ENCODE measurements around the gene TNS3.
"Not testable (repeated sequence)": the region's sequence is repeated elsewhere in the genome, so short reads cannot be mapped to it uniquely, and the experiment has no call there.

TNS3 gene

GRCh38 chr7:47448971-47449370, 132.9 kb downstream of the TNS3 start:
- Histone ChIP-seq H3K4me3 (ENCODE audit: low read length) (no peak overlapping the region), H3K36me3 (ENCODE audit: insufficient read depth, low read length) (peaks cover 12% of the 10 kb centered on the region), H3K4me1 (ENCODE audit: control insufficient read depth, insufficient read depth, low read length) (peaks cover 86% of the 10 kb centered on the region), H3K9ac (ENCODE audit: low read depth, low read length) (no peak overlapping the region), H3K9me3 (replicated peaks; ENCODE audit: low read length) (no peaks in the 10 kb centered on the region), H3K4me2 (ENCODE audit: low read length) (peak overlapping the region; percentile 0), H3K27me3 (ENCODE audit: control insufficient read depth, insufficient read depth, low read length) (no peaks in the 10 kb centered on the region)

- Histone ChIP-seq H3K36me3 (ENCODE audit: insufficient read depth, low read length) (peaks cover 12% of the 10 kb centered on the region), H3K27me3 (ENCODE audit: control insufficient read depth, insufficient read depth, low read length) (no peaks in the 10 kb centered on the region), H3K9ac (ENCODE audit: low read depth, low read length) (no peak overlapping the region), H3K9me3 (replicated peaks; ENCODE audit: low read length) (no peaks in the 10 kb centered on the region), H3K4me3 (ENCODE audit: low read length) (no peak overlapping the region), H3K4me2 (ENCODE audit: low read length) (no peak overlapping the region), H3K4me1 (ENCODE audit: control insufficient read depth, insufficient read depth, low read length) (peaks cover 80% of the 10 kb centered on the region)
These were observed 134.1 kb downstream of the TNS3 start for GRCh38 chr7:47447621-47448349.

- Histone ChIP-seq H3K4me2 (ENCODE audit: low read length) (peak overlapping the region; percentile 46), H3K27me3 (ENCODE audit: control insufficient read depth, insufficient read depth, low read length) (no peaks in the 10 kb centered on the region), H3K4me3 (ENCODE audit: low read length) (no peak overlapping the region), H3K9ac (ENCODE audit: low read depth, low read length) (peak overlapping the region; percentile 33), H3K36me3 (ENCODE audit: insufficient read depth, low read length) (peaks cover 12% of the 10 kb centered on the region), H3K9me3 (replicated peaks; ENCODE audit: low read length) (no peaks in the 10 kb centered on the region), H3K4me1 (ENCODE audit: control insufficient read depth, insufficient read depth, low read length) (peaks cover 80% of the 10 kb centered on the region)
These were observed 134.9 kb downstream of the TNS3 start for GRCh38 chr7:47446871-47447466.

GRCh38 chr7:47444376-47445098, 137.4 kb downstream of the TNS3 start:
- Histone ChIP-seq H3K4me3 (ENCODE audit: low read length) (no peak overlapping the region), H3K9me3 (replicated peaks; ENCODE audit: low read length) (no peaks in the 10 kb centered on the region), H3K4me2 (ENCODE audit: low read length) (no peak overlapping the region), H3K9ac (ENCODE audit: low read depth, low read length) (no peak overlapping the region), H3K4me1 (ENCODE audit: control insufficient read depth, insufficient read depth, low read length) (peaks cover 65% of the 10 kb centered on the region), H3K36me3 (ENCODE audit: insufficient read depth, low read length) (peaks cover 20% of the 10 kb centered on the region), H3K27me3 (ENCODE audit: control insufficient read depth, insufficient read depth, low read length) (no peaks in the 10 kb centered on the region)

GRCh38 chr7:47443049-47443448, 138.9 kb downstream of the TNS3 start:
- no peak overlapping the region for H3K9ac ChIP-seq (ENCODE audit: low read depth, low read length)
- H3K4me1 ChIP-seq (ENCODE audit: control insufficient read depth, insufficient read depth, low read length): peaks cover 56% of the 10 kb centered on the region
- H3K4me3 ChIP-seq (ENCODE audit: low read length): no peak overlapping the region
- H3K9me3 ChIP-seq (replicated peaks; ENCODE audit: low read length): no peaks in the 10 kb centered on the region
- peaks cover 34% of the 10 kb centered on the region for H3K36me3 ChIP-seq (ENCODE audit: insufficient read depth, low read length)
- no peaks in the 10 kb centered on the region for H3K27me3 ChIP-seq (ENCODE audit: control insufficient read depth, insufficient read depth, low read length)
- no peak overlapping the region for H3K4me2 ChIP-seq (ENCODE audit: low read length)

GRCh38 chr7:47442605-47442865, 139.4 kb downstream of the TNS3 start:
- Histone ChIP-seq H3K4me3 (ENCODE audit: low read length) (no peak overlapping the region), H3K27me3 (ENCODE audit: control insufficient read depth, insufficient read depth, low read length) (no peaks in the 10 kb centered on the region), H3K9ac (ENCODE audit: low read depth, low read length) (peak overlapping the region; percentile 53), H3K36me3 (ENCODE audit: insufficient read depth, low read length) (peaks cover 30% of the 10 kb centered on the region), H3K4me2 (ENCODE audit: low read length) (no peak overlapping the region), H3K4me1 (ENCODE audit: control insufficient read depth, insufficient read depth, low read length) (peaks cover 51% of the 10 kb centered on the region), H3K9me3 (replicated peaks; ENCODE audit: low read length) (no peaks in the 10 kb centered on the region)

GRCh38 chr7:47441796-47442604, 139.9 kb downstream of the TNS3 start:
- Histone ChIP-seq H3K9me3 (replicated peaks; ENCODE audit: low read length) (no peaks in the 10 kb centered on the region), H3K4me3 (ENCODE audit: low read length) (peak overlapping the region; percentile 24), H3K36me3 (ENCODE audit: insufficient read depth, low read length) (peaks cover 31% of the 10 kb centered on the region), H3K9ac (ENCODE audit: low read depth, low read length) (peak overlapping the region; percentile 63), H3K4me1 (ENCODE audit: control insufficient read depth, insufficient read depth, low read length) (peaks cover 45% of the 10 kb centered on the region), H3K4me2 (ENCODE audit: low read length) (peak overlapping the region; percentile 53), H3K27me3 (ENCODE audit: control insufficient read depth, insufficient read depth, low read length) (no peaks in the 10 kb centered on the region)

- H3K27me3 ChIP-seq (ENCODE audit: control insufficient read depth, insufficient read depth, low read length); H3K9me3 ChIP-seq (replicated peaks; ENCODE audit: low read length); H3K4me3 ChIP-seq (ENCODE audit: low read length): not testable (repeated sequence)
- Histone ChIP-seq H3K4me2 (ENCODE audit: low read length) (peak overlapping the region; percentile 53), H3K9ac (ENCODE audit: low read depth, low read length) (peak overlapping the region; percentile 63), H3K36me3 (ENCODE audit: insufficient read depth, low read length) (peaks cover 34% of the 10 kb centered on the region), H3K4me1 (ENCODE audit: control insufficient read depth, insufficient read depth, low read length) (peaks cover 40% of the 10 kb centered on the region)
These were observed 140.9 kb downstream of the TNS3 start for GRCh38 chr7:47441048-47441447.

- no peak overlapping the region for H3K9ac ChIP-seq (ENCODE audit: low read depth, low read length)
- peaks cover 38% of the 10 kb centered on the region for H3K4me1 ChIP-seq (ENCODE audit: control insufficient read depth, insufficient read depth, low read length)
- H3K4me3 ChIP-seq (ENCODE audit: low read length): no peak overlapping the region
- no peak overlapping the region for H3K4me2 ChIP-seq (ENCODE audit: low read length)
- peaks cover 36% of the 10 kb centered on the region for H3K36me3 ChIP-seq (ENCODE audit: insufficient read depth, low read length)
- H3K9me3 ChIP-seq (replicated peaks; ENCODE audit: low read length): no peaks in the 10 kb centered on the region
- H3K27me3 ChIP-seq (ENCODE audit: control insufficient read depth, insufficient read depth, low read length): no peaks in the 10 kb centered on the region
These were observed 141.6 kb downstream of the TNS3 start for GRCh38 chr7:47440320-47440719.

- no peak overlapping the region for H3K4me3 ChIP-seq (ENCODE audit: low read length)
- H3K4me1 ChIP-seq (ENCODE audit: control insufficient read depth, insufficient read depth, low read length): peaks cover 27% of the 10 kb centered on the region
- H3K9me3 ChIP-seq (replicated peaks; ENCODE audit: low read length): no peaks in the 10 kb centered on the region
- no peaks in the 10 kb centered on the region for H3K27me3 ChIP-seq (ENCODE audit: control insufficient read depth, insufficient read depth, low read length)
- H3K9ac ChIP-seq (ENCODE audit: low read depth, low read length): no peak overlapping the region
- peaks cover 45% of the 10 kb centered on the region for H3K36me3 ChIP-seq (ENCODE audit: insufficient read depth, low read length)
- H3K4me2 ChIP-seq (ENCODE audit: low read length): no peak overlapping the region
These were observed 142.7 kb downstream of the TNS3 start for GRCh38 chr7:47439181-47439667.

GRCh38 chr7:47438411-47439029, 143.4 kb downstream of the TNS3 start:
- H3K9me3 ChIP-seq (replicated peaks; ENCODE audit: low read length): no peaks in the 10 kb centered on the region
- peaks cover 26% of the 10 kb centered on the region for H3K4me1 ChIP-seq (ENCODE audit: control insufficient read depth, insufficient read depth, low read length)
- H3K9ac ChIP-seq (ENCODE audit: low read depth, low read length): no peak overlapping the region
- H3K4me3 ChIP-seq (ENCODE audit: low read length): no peak overlapping the region
- H3K4me2 ChIP-seq (ENCODE audit: low read length): no peak overlapping the region
- H3K36me3 ChIP-seq (ENCODE audit: insufficient read depth, low read length): peaks cover 48% of the 10 kb centered on the region
- H3K27me3 ChIP-seq (ENCODE audit: control insufficient read depth, insufficient read depth, low read length): no peaks in the 10 kb centered on the region

Measured in skeletal muscle satellite cell (primary cell).